HCT116 (cell line): ENCODE measurements around the gene LCN9. TPM values are rescaled to one million over a fixed set of nuclear protein-coding genes. Genes with fewer than 3 reads are reported as not detected.

Experiments used
- ATAC-seq: fragments of 200-7000 bp; cut with Tn5 transposase; 2 replicates; pipeline ENCODE4 v1.9.1; 2020; ENCODE audit warnings: mild to moderate bottlenecking, moderate library complexity
- BruUV-seq: library from RNA; stranded (reverse); fragments of 400-500 nt; replicated peaks from 2 replicates; lab custom pipeline; 2021; lab: Mats Ljungman, UMichigan
- CTCF ChIA-PET: fragments of 300-600 bp; sonication (Branson Sonifier 250); formaldehyde crosslinking; loops from one replicate; lab custom pipeline; 2021; ENCODE audit warnings: antibody characterized with exemption; lab: Charles Lee
- POLR2A ChIA-PET: fragments of 300-600, 350-600 bp; sonication (Branson Sonifier 250); formaldehyde crosslinking; loops from one replicate; lab custom pipeline; 2021; ENCODE audit warnings: antibody characterized with exemption; lab: Charles Lee
- RAD21 ChIA-PET, 2 experiments: fragments of 300-600 bp; sonication (Branson Sonifier 250); formaldehyde crosslinking; loops; one replicate each; lab custom pipeline; 2023; ENCODE audit warnings: low total read pairs in 2 of 2; ENCODE audit not compliant: uncharacterized antibody in 2 of 2, unreplicated experiment in 2 of 2, low non-redundant PET in 1 of 2; lab: Charles Lee
- DNase-seq: peaks from one replicate; pipeline ENCODE4 v3.0.0-alpha.2; 2010; ENCODE audit warnings: low read depth, low spot score
- H2AFZ ChIP-seq: fragments of 200-600 bp; shearing (Covaris generic), sonication (generic); 2 replicates; pipeline ENCODE4 v1.6.1; 2017; ENCODE audit warnings: low read depth, mixed run types, mixed read lengths, antibody characterized with exemption, low read length; ENCODE audit not compliant: poor library complexity, severe bottlenecking
- H3K27ac ChIP-seq: 2 replicates; pipeline ENCODE4 v1.5.1; 2012; ENCODE audit warnings: low read depth, low read length
- H3K27me3 ChIP-seq: fragments of 200-600 bp; sonication (generic); 2 replicates; pipeline ENCODE4 v1.6.1; 2016; ENCODE audit warnings: mixed run types, low read length, mixed read lengths; ENCODE audit not compliant: insufficient read depth
- H3K36me3 ChIP-seq, 2 experiments: fragments of 200-500 bp in 1 of 2; fragments of 200-600 bp in 1 of 2; sonication (Bioruptor generic) in 1 of 2; sonication (generic) in 1 of 2; 2 replicates each; pipeline versions ENCODE4 v1.5.1 to v1.6.1; 2014 to 2016; ENCODE audit warnings: low read length in 2 of 2, inconsistent platforms in 1 of 2, mixed read lengths in 1 of 2, mixed run types in 1 of 2; ENCODE audit not compliant: insufficient read depth in 2 of 2, control insufficient read depth in 1 of 2
- H3K4me1 ChIP-seq, 2 experiments: fragments of 200-600 bp in 1 of 2; sonication (generic) in 1 of 2; 2 replicates each; pipeline versions ENCODE4 v1.5.1 to v1.6.1; 2012 to 2017; ENCODE audit warnings: low read length in 2 of 2, inconsistent platforms in 1 of 2, mild to moderate bottlenecking in 1 of 2, mixed read lengths in 1 of 2, mixed run types in 1 of 2, moderate library complexity in 1 of 2; ENCODE audit not compliant: insufficient read depth in 2 of 2, control insufficient read depth in 1 of 2
- H3K4me2 ChIP-seq: fragments of 200-600 bp; sonication (generic); 2 replicates; pipeline ENCODE4 v1.6.1; 2017; ENCODE audit warnings: mixed run types, low read length, mixed read lengths
- H3K4me3 ChIP-seq, 2 experiments: fragments of 200-600 bp in 1 of 2; sonication (generic) in 1 of 2; replicated peaks in 1 of 2; 2 replicates each; pipeline ENCODE4 v1.5.1; 2011 to 2016; ENCODE audit warnings: low read length in 2 of 2, control low read depth in 1 of 2, low read depth in 1 of 2, mild to moderate bottlenecking in 1 of 2, mixed read lengths in 1 of 2, mixed run types in 1 of 2
- H3K79me2 ChIP-seq: fragments of 200-600 bp; sonication (generic); 2 replicates; pipeline ENCODE4 v1.6.1; 2017; ENCODE audit warnings: mild to moderate bottlenecking, mixed run types, low read length, moderate library complexity, mixed read lengths; ENCODE audit not compliant: insufficient read depth
- H3K9ac ChIP-seq: fragments of 200-600 bp; sonication (generic); 2 replicates; pipeline ENCODE4 v1.6.1; 2016; ENCODE audit warnings: low read length, mixed read lengths
- H3K9me2 ChIP-seq: fragments of 200-600 bp; sonication (generic), shearing (Covaris generic); 2 replicates; pipeline ENCODE4 v1.6.1; 2017; ENCODE audit warnings: mixed run types, mild to moderate bottlenecking, moderate library complexity; ENCODE audit not compliant: insufficient read depth
- H3K9me3 ChIP-seq, 2 experiments: fragments of 200-500 bp in 1 of 2; fragments of 200-600 bp in 1 of 2; sonication (Bioruptor generic) in 1 of 2; sonication (generic) in 1 of 2; 2 replicates each; pipeline ENCODE4 v1.6.1; 2014 to 2017; ENCODE audit warnings: low read length in 2 of 2, mixed read lengths in 2 of 2, inconsistent platforms in 1 of 2, low read depth in 1 of 2, mild to moderate bottlenecking in 1 of 2, mixed run types in 1 of 2, moderate library complexity in 1 of 2; ENCODE audit not compliant: control insufficient read depth in 1 of 2, insufficient read depth in 1 of 2
- H4K20me1 ChIP-seq: fragments of 200-600 bp; sonication (generic), shearing (Covaris generic); 2 replicates; pipeline ENCODE4 v1.6.1; 2017; ENCODE audit warnings: mixed run types, mild to moderate bottlenecking, moderate library complexity; ENCODE audit not compliant: insufficient read depth
- CBX3 ChIP-seq: IDR thresholded peaks from 2 replicates; pipeline ENCODE4 v1.6.1; 2012; ENCODE audit warnings: low read depth
- ELF1 ChIP-seq: IDR thresholded peaks from 2 replicates; pipeline ENCODE4 v1.6.1; 2012; ENCODE audit warnings: low read depth, borderline replicate concordance
- EZH2 ChIP-seq: fragments of 200-600 bp; sonication (generic); IDR thresholded peaks from 2 replicates; pipeline ENCODE4 v1.6.1; 2017; ENCODE audit warnings: antibody characterized with exemption, mixed run types
- EZH2phosphoT487 ChIP-seq: fragments of 200-600 bp; IDR thresholded peaks from 2 replicates; pipeline ENCODE4 v1.6.1; 2018; ENCODE audit warnings: antibody characterized with exemption, borderline replicate concordance
- FOSL1 ChIP-seq: IDR thresholded peaks from 2 replicates; pipeline ENCODE4 v1.6.1; 2012; ENCODE audit warnings: low read depth
- POLR2A ChIP-seq: IDR thresholded peaks from 2 replicates; pipeline ENCODE4 v1.7.0; 2011; ENCODE audit warnings: borderline replicate concordance; ENCODE audit not compliant: insufficient read depth, insufficient read length; ENCODE audit errors: extremely low read depth
- TCF7L2 ChIP-seq: IDR thresholded peaks from 2 replicates; pipeline ENCODE4 v1.7.0; 2011; ENCODE audit warnings: borderline replicate concordance, inconsistent platforms; ENCODE audit not compliant: insufficient read depth, insufficient read length; ENCODE audit errors: extremely low read depth
- YY1 ChIP-seq: IDR thresholded peaks from 2 replicates; pipeline ENCODE4 v1.6.1; 2011; ENCODE audit warnings: low read length, low read depth, moderate library complexity, mild to moderate bottlenecking; ENCODE audit not compliant: insufficient replicate concordance; ENCODE audit errors: extremely low read depth
- ZNF274 ChIP-seq: fragments of 200-500 bp; sonication (Bioruptor generic); IDR thresholded peaks from 2 replicates; pipeline ENCODE4 v1.6.1; 2014; ENCODE audit warnings: mild to moderate bottlenecking, low read depth, low read length, inconsistent platforms
- intact Hi-C: fragments of 100-400 bp; cut with micrococcal nuclease; formaldehyde crosslinking; loops from 2 replicates; pipeline ENCODE4 v1.10.0; 2022
- total RNA-seq: library from RNA; stranded (reverse); gene quantifications from one replicate; pipeline ENCODE4 v1.2.1, GENCODE V29; 2021; ENCODE audit not compliant: unreplicated experiment
- TF ChIP-seq, protein P1 (sequence below): IDR thresholded peaks from 2 replicates; pipeline ENCODE4 v1.6.1; 2011; ENCODE audit warnings: mild to moderate bottlenecking, low read length, moderate library complexity; ENCODE audit not compliant: insufficient replicate concordance; ENCODE audit errors: extremely low read depth
- TF ChIP-seq, protein P2 (sequence below): IDR thresholded peaks from 2 replicates; pipeline ENCODE4 v1.6.1; 2012
- TF ChIP-seq, protein P3 (sequence below): IDR thresholded peaks from 2 replicates; pipeline ENCODE4 v1.6.1; 2012; ENCODE audit warnings: low read depth

Gene LCN9
- total RNA-seq, 1 experiment from 2014 or later = not detected

DNA sequence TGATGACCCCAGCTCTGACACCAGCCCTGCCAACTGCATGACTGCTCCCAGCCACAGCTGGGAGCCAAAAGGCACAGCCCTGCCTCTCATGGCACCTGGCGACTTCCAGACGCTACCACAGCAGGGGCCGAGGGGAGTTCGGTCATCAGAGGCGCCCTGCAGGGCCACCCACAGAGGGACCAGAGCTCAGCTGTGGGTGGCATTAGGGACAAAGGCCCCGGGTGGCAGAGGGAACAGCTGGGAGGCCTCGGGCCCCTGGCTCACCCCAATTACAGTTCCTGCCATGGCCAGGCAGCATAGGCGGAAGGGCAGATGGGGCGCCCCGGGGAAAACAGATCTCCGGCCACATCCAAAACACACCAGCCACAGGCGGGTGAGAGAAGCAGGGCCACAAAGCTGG is 32.5 kb downstream of the LCN9 start:
- H3K9me3 ChIP-seq = no peaks in the 10 kb centered on the region
- intact Hi-C loops = no loop called here
- no peak overlapping the region for H2AFZ ChIP-seq
- no peak overlapping the region for H3K27ac ChIP-seq
- H3K27me3 ChIP-seq = no peaks in the 10 kb centered on the region
- CTCF ChIA-PET = no interaction called here
- no peak overlapping the region for H3K9ac ChIP-seq
- RAD21 ChIA-PET = no interaction called here
- TF ChIP-seq EZH2 = no peak
- no peak for TF ChIP-seq EZH2phosphoT487
- TF ChIP-seq FOSL1 = no peak
- no peak for TF ChIP-seq YY1
- no peak for TF ChIP-seq TCF7L2
- TF ChIP-seq, all 23 proteins: peak for 0
- Histone ChIP-seq H3K4me1 (peaks cover 4 to 16% of the 10 kb centered on the region in 2 experiments; a peak in 3 of 4 replicates), H4K20me1 (no peaks in the 10 kb centered on the region), H3K79me2 (no peaks in the 10 kb centered on the region), H3K4me2 (no peak overlapping the region), H3K9me2 (no peaks in the 10 kb centered on the region), H3K4me3 (no peak overlapping the region), H3K36me3 (no peaks in the 10 kb centered on the region)
- no peak for DNase-seq
- ATAC-seq = no peak
- BruUV-seq = no TSS peak
- POLR2A ChIA-PET = no interaction called here

DNA sequence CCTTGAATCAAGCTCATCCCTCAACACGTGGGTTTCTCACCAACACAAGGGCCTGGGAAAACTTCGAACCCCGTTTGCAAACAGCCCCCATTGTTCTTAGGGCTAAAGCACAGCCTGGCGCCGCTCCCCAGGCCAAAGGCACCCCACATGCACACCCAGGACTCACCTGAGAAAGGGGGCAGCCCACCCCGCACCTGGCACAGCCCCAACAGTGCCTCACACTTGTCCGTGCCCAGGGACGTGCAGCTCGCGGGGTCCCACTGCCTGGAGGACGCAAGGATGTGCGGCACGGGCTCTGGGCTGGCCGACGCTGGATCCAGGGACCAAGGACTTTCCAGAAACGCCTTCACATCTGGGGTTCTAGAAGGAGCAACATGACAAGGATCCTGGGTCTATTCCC is 33.3 kb downstream of the LCN9 start:
- Histone ChIP-seq H3K4me2 (no peak overlapping the region), H3K79me2 (no peaks in the 10 kb centered on the region), H3K36me3 (no peaks in the 10 kb centered on the region), H3K27ac (no peak overlapping the region), H3K9me2 (no peaks in the 10 kb centered on the region), H3K9ac (no peak overlapping the region), H3K9me3 (no peaks in the 10 kb centered on the region), H4K20me1 (no peaks in the 10 kb centered on the region), H3K4me1 (peaks cover 4 to 16% of the 10 kb centered on the region in 2 experiments; a peak in 3 of 4 replicates), H3K27me3 (no peaks in the 10 kb centered on the region), H3K4me3 (no peak overlapping the region), H2AFZ (no peak overlapping the region)
- ATAC-seq (no peak), DNase-seq (no peak)
- RAD21 ChIA-PET = no interaction called here
- BruUV-seq = no TSS peak
- intact Hi-C loops = no loop called here
- POLR2A ChIA-PET = no interaction called here
- CTCF ChIA-PET = interaction anchor here (0.7 kb wide), 1 partner anchor 87 kb away, joined by 3 read pairs; no protein-coding TSS in a partner anchor
- no peak for TF ChIP-seq ZNF274
- TF ChIP-seq, protein P1, sequence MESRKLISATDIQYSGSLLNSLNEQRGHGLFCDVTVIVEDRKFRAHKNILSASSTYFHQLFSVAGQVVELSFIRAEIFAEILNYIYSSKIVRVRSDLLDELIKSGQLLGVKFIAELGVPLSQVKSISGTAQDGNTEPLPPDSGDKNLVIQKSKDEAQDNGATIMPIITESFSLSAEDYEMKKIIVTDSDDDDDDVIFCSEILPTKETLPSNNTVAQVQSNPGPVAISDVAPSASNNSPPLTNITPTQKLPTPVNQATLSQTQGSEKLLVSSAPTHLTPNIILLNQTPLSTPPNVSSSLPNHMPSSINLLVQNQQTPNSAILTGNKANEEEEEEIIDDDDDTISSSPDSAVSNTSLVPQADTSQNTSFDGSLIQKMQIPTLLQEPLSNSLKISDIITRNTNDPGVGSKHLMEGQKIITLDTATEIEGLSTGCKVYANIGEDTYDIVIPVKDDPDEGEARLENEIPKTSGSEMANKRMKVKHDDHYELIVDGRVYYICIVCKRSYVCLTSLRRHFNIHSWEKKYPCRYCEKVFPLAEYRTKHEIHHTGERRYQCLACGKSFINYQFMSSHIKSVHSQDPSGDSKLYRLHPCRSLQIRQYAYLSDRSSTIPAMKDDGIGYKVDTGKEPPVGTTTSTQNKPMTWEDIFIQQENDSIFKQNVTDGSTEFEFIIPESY = no peak
- TF ChIP-seq, protein P2, sequence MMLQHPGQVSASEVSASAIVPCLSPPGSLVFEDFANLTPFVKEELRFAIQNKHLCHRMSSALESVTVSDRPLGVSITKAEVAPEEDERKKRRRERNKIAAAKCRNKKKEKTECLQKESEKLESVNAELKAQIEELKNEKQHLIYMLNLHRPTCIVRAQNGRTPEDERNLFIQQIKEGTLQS = no peak
- TF ChIP-seq ELF1 = no peak
- TF ChIP-seq TCF7L2 = no peak
- TF ChIP-seq CBX3 = no peak
- no peak for TF ChIP-seq POLR2A
- TF ChIP-seq EZH2phosphoT487 = no peak
- TF ChIP-seq YY1 = no peak
- TF ChIP-seq, protein P3, sequence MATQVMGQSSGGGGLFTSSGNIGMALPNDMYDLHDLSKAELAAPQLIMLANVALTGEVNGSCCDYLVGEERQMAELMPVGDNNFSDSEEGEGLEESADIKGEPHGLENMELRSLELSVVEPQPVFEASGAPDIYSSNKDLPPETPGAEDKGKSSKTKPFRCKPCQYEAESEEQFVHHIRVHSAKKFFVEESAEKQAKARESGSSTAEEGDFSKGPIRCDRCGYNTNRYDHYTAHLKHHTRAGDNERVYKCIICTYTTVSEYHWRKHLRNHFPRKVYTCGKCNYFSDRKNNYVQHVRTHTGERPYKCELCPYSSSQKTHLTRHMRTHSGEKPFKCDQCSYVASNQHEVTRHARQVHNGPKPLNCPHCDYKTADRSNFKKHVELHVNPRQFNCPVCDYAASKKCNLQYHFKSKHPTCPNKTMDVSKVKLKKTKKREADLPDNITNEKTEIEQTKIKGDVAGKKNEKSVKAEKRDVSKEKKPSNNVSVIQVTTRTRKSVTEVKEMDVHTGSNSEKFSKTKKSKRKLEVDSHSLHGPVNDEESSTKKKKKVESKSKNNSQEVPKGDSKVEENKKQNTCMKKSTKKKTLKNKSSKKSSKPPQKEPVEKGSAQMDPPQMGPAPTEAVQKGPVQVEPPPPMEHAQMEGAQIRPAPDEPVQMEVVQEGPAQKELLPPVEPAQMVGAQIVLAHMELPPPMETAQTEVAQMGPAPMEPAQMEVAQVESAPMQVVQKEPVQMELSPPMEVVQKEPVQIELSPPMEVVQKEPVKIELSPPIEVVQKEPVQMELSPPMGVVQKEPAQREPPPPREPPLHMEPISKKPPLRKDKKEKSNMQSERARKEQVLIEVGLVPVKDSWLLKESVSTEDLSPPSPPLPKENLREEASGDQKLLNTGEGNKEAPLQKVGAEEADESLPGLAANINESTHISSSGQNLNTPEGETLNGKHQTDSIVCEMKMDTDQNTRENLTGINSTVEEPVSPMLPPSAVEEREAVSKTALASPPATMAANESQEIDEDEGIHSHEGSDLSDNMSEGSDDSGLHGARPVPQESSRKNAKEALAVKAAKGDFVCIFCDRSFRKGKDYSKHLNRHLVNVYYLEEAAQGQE = no peak
- TF ChIP-seq EZH2 = no peak
